ENCODE data around the gene KIAA0586.
A peak's percentile ranks its signal among the peaks of the same experiment; 100 is the strongest.
"Not testable (repeated sequence)": the region's sequence is repeated elsewhere in the genome, so short reads cannot be mapped to it uniquely, and the experiment has no call there.

KIAA0586 gene

DNA sequence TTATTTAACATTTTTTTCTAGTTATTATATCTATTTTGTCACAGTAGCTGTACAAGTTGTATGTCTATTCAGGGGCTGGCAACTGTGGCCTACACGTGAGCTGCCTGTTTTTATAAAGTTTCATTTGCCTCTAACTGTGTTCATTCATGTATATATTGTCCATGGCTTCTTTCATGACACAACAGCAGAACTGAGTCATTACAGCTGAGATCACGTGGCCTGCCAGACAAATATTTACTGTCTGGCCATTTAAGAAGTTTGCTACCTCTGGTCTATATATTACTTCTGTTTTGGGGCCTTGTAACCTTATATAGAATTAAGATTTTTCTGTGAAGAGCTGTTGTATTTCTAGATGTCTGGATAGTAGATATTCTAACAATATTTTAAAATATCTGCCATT is 37.9 kb downstream of the KIAA0586 start:
- DNase-seq, result no peak

DNA sequence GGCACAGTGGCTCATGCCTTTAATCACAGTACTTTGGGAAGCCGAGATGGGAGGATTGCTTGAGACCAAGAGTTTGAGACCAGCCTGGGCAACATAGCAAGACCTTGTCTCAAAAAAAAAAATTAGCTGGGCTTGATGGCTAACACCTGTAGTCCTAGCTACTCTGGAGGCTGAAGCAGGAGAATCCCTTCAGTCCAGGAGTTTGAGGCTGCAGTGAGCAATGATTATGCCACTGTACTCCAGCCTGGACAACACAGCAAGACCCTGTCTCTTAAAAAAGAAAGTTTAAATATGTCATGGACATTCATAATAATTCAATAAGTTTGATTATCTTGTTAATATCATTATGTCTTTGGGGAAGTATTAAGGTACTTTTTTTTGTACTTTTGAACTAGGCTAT is 38.9 kb downstream of the KIAA0586 start:
- no peak for DNase-seq

DNA sequence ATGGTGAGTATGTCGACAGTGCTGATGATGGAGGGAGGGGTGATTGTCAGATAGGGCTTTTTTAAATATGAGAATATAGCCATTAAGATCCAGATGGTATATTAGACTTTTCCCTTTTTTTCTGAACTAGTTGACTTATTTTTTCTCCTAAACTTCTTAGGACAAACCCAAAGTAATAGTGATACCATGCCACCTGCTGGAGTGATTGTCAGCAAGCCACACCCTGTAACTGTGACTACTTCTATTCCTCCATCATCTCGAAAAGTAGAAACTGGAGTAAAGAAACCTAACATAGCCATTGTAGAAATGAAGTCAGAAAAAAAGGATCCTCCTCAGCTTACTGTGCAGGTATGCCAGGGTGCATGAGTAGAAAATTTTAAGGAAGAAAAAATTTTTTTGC is 40.1 kb downstream of the KIAA0586 start:
- DNase-seq, result no peak

DNA sequence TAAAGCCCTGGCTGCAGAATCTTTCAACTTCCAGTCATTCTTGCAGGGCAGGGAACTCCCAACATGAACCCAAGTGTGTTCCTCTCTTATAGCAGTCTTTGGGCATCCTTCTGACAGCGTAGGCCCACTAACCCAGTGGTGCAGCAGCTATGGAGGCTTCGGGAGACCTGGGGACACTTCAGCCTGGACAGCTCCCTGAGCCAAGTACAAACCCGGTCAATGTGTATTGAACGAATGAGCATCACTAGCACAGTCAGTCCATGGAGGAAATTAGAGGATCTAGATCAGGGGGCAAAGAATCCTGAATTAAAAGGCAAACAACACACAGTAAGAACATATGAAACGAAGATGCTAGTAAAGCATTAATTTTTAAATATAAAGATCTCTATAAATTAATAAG is 41.8 kb downstream of the KIAA0586 start:
- no peak for DNase-seq

- no peak for DNase-seq
Observed at GRCh38 chr14:58476320-58476719, 48.8 kb downstream of the KIAA0586 start.

- DNase-seq, result no peak
Observed at GRCh38 chr14:58477653-58478052, 50.1 kb downstream of the KIAA0586 start.

DNA sequence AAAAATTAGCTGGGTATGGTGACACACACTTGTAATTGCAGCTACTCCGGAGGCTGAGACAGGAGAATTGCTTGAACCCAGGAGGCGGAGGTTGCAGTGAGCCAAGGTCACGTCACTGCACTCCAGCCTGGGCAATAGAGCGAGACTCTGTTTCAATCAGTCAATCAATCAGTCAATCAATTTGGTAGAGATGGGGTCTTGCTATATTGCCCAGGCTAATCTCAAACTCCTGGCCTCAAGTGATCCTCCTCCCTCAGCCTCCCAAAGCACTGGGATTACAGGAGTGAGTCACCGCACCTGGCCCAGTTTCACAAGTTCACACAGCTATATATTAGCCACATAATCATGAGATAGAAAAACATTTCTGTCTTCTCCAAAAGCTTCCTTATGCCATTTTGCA is 50.8 kb downstream of the KIAA0586 start:
- not testable (repeated sequence) for DNase-seq

- no peak for DNase-seq
Observed at GRCh38 chr14:58479975-58480374, 52.5 kb downstream of the KIAA0586 start.

- DNase-seq, result no peak
Observed at GRCh38 chr14:58484176-58484575, 56.7 kb downstream of the KIAA0586 start.

DNA sequence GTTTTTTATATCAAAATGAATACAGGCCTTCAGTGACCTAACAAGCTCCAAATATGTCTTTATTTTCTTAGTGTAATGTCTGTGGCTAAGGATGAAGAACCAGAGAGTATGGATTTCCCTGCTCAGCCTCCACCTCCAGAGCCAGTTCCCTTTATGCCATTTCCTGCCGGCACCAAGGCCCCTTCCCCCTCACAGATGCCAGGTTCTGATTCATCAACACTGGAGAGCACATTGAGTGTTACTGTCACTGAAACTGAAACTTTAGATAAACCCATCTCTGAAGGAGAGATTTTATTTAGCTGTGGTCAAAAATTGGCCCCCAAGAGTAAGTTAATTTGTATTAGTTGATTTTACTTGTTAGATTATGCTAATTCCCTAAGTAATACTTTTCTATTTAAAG is 61.0 kb downstream of the KIAA0586 start:
- no peak for DNase-seq

GRCh38 chr14:58491593-58491992 is 64.1 kb downstream of the KIAA0586 start:
- no peak for DNase-seq

DNA sequence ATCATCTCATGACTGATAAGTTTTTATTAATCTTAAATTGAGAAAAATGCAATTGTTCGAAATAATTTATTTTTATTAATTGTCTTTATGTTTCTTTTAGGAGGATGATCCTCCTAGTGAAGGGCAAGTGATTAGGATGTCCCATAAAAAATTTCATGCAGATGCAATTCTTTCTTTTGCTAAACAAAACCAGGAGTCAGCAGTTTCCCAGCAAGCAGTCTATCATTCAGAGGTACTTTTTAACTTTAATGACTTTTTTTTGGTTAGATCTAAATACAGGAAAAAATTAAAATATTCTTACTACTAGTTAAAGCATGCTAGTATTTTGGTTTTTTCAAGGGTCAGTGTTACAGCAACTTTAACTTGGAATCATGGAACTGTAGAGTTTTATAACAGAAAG is 64.5 kb downstream of the KIAA0586 start:
- DNase-seq, result no peak

DNA sequence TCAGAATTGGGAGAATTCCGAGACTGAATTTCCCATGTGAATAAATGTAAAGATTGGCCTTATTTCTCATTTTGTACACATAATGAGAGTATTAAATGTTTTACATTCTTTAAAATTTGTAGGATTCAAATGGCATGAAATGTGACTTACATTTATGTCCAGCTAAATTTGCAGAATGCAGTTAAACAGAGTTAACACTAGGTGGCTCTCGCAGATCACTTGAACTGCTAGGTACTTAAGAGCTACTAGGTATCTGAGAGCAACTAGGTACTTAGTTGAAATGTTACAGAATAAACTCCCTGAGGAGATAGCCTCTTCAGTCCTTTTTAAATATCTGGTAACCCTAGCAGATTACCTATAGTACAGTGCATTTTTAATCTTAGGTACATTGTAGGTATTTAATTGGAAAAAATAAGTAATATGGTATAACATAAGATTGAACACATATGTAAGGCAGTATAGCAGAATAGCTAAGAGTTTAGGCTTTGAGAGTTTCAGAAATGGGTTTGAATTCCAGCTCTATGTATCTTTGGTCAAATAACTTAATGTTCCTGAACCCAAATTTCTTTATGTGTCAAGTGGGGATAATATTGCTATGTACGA is 73.8 kb downstream of the KIAA0586 start:
- DNase-seq, result peak; percentile 81

DNA sequence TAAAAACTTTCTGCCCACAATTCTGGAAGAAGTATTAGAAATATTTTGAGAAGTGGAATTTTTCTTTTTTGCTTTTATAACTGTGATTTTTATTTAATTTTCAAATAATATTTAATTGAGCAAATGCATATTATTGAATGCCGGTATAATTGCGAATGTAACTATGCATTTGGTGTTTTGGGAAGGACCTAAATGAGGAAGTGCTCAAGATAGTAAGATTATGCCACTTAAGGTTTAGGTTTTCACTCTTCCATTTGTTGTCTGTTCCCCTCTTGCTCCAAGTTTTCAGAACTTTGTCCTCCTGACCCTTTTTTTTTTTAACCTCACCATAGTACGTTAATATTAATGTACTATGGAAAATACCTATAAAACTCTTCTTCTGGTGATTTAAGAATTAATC is 85.8 kb downstream of the KIAA0586 start:
- DNase-seq, result no peak

DNA sequence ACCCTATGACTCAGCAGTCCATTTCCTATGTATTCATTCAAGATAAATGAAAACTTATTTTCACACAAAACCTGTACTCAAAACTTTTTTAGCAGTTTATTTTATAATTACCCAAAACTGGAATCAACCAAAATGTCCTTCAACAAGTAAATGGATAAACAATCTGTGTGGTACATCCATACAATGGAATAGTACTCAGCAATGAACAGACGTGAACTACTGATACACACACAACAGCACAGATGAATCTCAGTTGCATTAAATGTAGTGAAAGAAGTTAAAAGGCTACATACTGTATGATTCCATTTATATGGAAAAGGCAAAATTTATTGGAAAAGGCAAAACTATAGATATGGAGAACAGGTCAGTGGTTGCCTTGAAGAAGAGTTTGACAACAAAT is 90.1 kb downstream of the KIAA0586 start:
- DNase-seq, result no peak

DNA sequence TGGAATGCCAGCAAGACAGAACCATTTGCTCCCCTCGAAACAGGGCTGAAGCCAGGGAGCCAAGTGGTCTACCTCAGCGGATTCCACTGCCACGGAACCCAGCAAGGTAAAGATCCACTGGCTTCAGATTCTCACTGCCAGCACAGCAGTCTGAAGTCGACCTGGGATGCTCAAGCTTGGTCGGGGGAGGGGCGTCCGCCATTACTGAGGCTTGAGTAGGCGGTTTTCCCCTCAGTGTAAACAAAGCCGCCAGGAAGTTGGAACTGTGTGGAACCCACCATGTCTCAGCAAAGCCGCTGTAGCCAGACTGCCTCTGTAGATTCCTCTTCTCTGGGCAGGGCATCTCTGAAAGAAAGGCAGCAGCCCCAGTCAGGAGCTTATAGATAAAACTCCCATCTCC is 98.2 kb downstream of the KIAA0586 start:
- not testable (repeated sequence) for DNase-seq

DNA sequence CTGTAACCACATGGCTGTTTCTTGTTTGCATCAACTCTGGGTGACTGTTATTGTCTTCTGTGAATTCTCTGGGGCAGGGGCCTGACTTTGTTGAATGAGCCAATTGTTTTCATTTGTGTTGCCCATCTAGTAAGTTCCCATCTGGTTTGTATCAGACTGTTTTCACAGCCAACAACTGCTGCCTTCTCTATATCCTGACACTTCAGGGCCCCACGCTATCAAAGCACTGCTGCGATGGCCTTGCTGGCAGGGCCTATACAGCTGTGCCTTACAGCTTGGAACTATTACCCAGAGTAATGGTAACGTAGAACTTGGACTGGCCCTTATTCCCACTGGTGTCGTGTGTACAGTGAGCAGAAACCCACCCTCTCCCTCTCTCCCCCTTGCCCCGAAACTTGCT is 105.9 kb downstream of the KIAA0586 start:
- no peak for DNase-seq

DNA sequence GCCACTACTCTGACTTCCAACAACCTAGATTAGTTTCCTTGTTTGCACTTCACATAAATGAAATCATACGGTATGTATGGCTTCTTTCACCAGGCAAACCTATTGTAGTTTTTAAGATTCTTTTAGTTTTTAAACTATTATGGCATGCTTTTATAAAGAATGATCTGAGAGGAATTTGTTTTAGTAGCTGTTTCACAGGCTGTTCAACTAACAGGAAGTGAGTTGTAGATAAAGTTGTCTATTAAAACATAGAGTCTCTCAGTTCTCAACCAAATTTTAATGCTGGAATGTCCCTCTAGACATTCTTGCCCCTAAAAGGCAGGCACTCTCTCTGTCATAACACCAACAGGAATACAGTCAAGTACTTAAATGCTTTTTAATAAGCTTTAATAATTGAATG is 107.5 kb downstream of the KIAA0586 start:
- no peak for DNase-seq

- DNase-seq, result no peak
Observed at GRCh38 chr14:58537004-58537403, 109.5 kb downstream of the KIAA0586 start.

GRCh38 chr14:58540749-58541632 is 113.5 kb downstream of the KIAA0586 start:
- DNase-seq, result peak; percentile 79

- DNase-seq, result no peak
Observed at GRCh38 chr14:58541633-58542022, 114.1 kb downstream of the KIAA0586 start.

GRCh38 chr14:58543253-58543652 is 115.7 kb downstream of the KIAA0586 start:
- DNase-seq, result no peak

- no peak for DNase-seq
Observed at GRCh38 chr14:58547649-58548048, 120.1 kb downstream of the KIAA0586 start.

- peak; percentile 95 for DNase-seq
Observed at GRCh38 chr14:58549105-58549757, 121.7 kb downstream of the KIAA0586 start.

All from NCI-H2227 treated with DMSO at 0.1 percent for 48 hours (cell line).